AG09309 (cell line): ENCODE measurements around the gene PSPN.
"Not testable (repeated sequence)": the region's sequence is repeated elsewhere in the genome, so short reads cannot be mapped to it uniquely, and the experiment has no call there.

Experiments
- DNase-seq: peaks from one replicate; pipeline ENCODE4 v3.0.0-alpha.2; 2010; ENCODE audit warnings: low read depth
- H3K4me3 ChIP-seq: 2 replicates; pipeline ENCODE4 v1.5.1; 2011; ENCODE audit warnings: mild to moderate bottlenecking, low read depth, low read length, moderate library complexity; ENCODE audit not compliant: control insufficient read depth
- CTCF ChIP-seq: IDR thresholded peaks from 2 replicates; pipeline ENCODE4 v1.5.1; 2011; ENCODE audit warnings: mild to moderate bottlenecking, low read depth, low read length, inconsistent platforms; ENCODE audit not compliant: insufficient read depth, control insufficient read depth; ENCODE audit errors: missing control alignments

Gene PSPN

GRCh38 chr19:6358003-6358402, 17.7 kb downstream of the PSPN start:
- DNase-seq: no peak
- no peak overlapping the region for H3K4me3 ChIP-seq
- TF ChIP-seq CTCF: no peak

GRCh38 chr19:6357174-6357573, 18.6 kb downstream of the PSPN start:
- H3K4me3 ChIP-seq: no peak overlapping the region
- no peak for DNase-seq
- no peak for TF ChIP-seq CTCF

GRCh38 chr19:6355321-6356040, 20.3 kb downstream of the PSPN start:
- DNase-seq, H3K4me3 ChIP-seq: not testable (repeated sequence)

- DNase-seq: no peak
- peak; percentile 64 for TF ChIP-seq CTCF
- no peak overlapping the region for H3K4me3 ChIP-seq
Observed at GRCh38 chr19:6354098-6354674, 21.5 kb downstream of the PSPN start.

GRCh38 chr19:6352381-6353165, 23.2 kb downstream of the PSPN start:
- DNase-seq: no peak
- no peak overlapping the region for H3K4me3 ChIP-seq
- TF ChIP-seq CTCF: no peak

- no peak for DNase-seq
- TF ChIP-seq CTCF: no peak
- H3K4me3 ChIP-seq: no peak overlapping the region
Observed at GRCh38 chr19:6350688-6351087, 25.0 kb downstream of the PSPN start.

- not testable (repeated sequence) for DNase-seq, H3K4me3 ChIP-seq
Observed at GRCh38 chr19:6349271-6349670, 26.5 kb downstream of the PSPN start.

- H3K4me3 ChIP-seq: no peak overlapping the region
- no peak for DNase-seq
- no peak for TF ChIP-seq CTCF
Observed at GRCh38 chr19:6343462-6343861, 32.3 kb downstream of the PSPN start.
